ENCODE data around the gene ASAH2.
"Not testable (repeated sequence)": the region's sequence is repeated elsewhere in the genome, so short reads cannot be mapped to it uniquely, and the experiment has no call there.

Gene ASAH2

GRCh38 chr10:50250096-50250854, 1.0 kb downstream of the ASAH2 start:
- DNase-seq, result no peak

DNA sequence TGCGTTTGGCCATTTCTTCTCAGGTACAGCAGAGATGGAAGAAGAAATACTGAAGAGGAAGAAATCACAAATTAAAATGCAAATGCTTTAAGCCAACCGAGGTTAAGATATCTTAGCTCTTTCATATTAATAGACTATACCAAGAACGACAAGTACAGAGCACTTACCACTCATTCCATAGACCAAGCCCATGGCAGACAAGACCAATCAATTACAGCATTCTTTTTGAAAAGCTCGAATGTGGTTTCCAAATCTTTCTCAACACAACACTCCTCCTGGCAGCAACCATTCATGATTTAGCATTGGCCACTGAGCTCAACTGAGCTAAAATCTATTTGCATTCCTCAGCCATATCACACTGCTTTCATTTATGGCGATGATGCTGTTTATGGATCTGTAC, 2.7 kb downstream of the ASAH2 start:
- DNase-seq, result no peak

GRCh38 chr10:50248062-50248461, 3.3 kb downstream of the ASAH2 start:
- no peak for DNase-seq

- DNase-seq, result no peak
These were observed 7.1 kb downstream of the ASAH2 start for GRCh38 chr10:50244201-50244600.

DNA sequence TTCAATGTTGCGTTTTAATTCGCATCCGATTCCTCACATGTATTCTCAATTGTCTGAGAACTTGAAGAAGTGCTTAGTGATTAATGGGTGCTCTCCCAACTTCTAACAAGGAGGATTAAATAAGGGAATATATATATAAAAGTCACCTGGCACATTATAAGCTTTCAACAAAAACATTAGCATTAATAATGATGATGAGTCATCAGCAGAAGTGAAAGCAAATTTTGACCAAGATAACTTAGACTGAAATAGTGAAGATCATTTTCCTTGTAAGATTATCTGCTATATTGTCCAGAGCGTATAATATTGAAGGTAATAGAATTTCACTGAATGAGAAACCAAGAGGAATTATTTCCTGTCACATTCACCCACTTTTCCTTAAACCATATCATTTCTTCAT, 8.5 kb downstream of the ASAH2 start:
- DNase-seq, result no peak

DNA sequence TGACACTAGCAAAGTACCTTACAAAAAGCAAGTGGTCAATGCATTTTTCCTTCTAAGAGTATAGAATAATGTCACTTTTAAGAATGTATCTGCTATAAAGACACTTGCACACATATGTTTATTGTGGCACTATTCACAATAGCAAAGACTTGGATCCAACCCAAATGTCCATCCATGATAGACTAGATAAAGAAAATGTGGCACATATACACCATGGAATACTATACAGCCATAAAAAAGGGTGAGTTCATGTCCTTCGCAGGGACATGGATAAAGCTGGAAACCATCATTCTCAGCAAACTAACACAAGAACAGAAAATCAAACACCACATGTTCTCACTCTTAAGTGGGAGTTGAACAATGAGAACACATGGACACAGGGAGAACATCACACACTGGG, 9.8 kb downstream of the ASAH2 start:
- DNase-seq, result not testable (repeated sequence)

DNA sequence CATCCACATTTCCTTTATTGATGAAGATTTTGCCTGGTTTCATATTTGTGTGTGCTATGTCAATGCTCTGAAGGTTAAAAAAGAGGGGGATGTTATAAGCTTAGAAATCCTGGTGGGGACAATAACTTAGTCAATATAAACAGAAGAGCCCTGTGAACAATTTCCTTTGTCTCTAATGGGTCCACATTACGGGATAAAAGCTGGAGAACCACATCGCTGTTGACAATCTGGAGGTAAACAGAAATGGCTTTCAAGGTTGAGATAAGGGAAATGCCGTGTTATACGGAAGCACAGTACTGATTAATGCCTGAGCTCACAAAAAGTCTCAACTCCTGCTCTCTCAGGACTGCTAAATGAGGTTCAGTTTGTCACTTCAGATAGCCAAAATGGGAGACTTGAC, 16.8 kb downstream of the ASAH2 start:
- DNase-seq, result no peak

DNA sequence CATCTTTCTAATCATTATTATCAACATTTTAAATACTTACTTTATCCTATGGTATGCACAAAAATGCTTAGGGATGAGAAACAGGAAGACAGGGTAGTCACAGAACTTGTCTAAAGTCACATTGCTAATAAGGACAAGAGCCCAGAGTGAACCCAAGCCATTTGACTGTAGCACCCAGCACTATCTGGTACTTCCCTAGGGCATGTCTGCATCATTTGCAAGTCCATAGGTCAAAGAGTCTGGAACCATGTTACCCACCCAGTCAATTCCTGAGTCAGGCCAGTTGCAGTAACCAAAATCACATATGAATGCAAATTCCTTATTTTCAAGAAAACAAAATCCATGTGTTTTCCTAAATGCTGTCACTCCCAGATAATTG, 19.1 kb downstream of the ASAH2 start:
- no peak for DNase-seq

- no peak for DNase-seq
These were observed 19.6 kb downstream of the ASAH2 start for GRCh38 chr10:50231515-50232260.

DNA sequence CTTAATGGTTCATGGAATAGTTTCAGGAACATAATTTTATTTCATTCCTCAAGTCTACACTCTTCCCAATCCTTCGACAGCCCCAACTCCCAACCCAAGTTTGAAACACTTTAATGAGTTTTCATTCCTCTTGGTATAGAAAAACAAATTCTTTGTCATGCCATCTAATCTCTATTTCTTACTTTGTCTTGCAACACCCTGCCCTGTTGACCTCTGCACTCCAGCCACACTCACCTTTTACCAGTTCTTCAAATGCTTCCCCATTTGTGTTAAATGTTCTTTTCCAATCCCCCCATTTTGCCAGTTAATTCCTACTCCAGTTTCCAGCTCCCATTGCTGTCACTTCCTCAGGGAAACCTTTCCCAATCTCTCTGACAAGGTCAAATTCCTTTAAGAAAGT, 21.9 kb downstream of the ASAH2 start:
- no peak for DNase-seq

DNA sequence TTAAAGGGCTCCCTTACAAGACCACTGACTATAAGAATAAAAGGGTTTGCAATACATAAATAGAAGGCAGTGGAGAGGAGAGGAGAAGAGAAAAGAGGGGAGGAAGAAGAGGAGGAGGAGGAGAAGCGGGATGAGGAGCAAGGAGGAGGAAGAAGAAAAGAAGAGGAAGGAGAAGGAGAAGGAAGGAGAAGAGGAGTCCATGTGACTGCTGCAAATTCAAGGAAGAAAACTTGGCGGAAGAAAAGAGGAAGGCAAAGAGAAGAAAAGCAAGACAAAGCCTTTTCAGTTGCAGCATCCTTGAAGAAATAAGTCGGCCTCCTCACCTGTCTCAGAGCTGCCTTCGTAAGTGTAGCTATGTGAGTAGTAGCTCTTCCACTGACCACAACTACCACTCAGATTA, 22.6 kb downstream of the ASAH2 start:
- DNase-seq, result no peak

GRCh38 chr10:50226610-50227009, 24.7 kb downstream of the ASAH2 start:
- no peak for DNase-seq

DNA sequence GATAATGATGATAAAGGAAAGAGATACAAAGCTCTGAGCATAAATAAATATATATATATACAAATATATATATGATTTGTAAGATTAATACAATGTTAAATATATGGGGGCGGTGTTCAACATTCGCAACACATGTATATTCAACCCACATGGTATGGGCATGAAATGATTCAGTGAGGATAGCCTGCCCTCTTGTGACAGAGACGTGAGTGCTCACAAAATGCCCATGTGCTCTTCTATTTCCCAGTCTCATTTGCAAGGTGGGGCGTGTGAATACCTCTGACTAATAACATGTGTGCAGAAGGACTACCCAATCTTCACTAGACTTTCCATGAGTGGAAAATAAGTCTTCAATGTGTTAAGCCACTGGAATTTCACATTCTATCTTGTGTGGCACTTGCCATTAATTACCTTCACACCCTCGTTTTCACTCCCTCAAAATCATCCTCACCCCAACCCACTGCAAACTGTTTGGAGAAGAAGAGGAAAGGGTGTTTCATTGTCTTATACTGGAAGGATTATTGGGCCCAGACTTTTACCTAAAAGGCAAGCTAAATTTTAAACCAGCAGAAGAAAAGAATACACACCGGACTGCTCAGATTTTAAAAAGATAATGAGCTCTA, 26.9 kb downstream of the ASAH2 start:
- peak; percentile 21 to 55 for DNase-seq

- no peak for DNase-seq
These were observed 29.1 kb downstream of the ASAH2 start for GRCh38 chr10:50222199-50222598.

DNA sequence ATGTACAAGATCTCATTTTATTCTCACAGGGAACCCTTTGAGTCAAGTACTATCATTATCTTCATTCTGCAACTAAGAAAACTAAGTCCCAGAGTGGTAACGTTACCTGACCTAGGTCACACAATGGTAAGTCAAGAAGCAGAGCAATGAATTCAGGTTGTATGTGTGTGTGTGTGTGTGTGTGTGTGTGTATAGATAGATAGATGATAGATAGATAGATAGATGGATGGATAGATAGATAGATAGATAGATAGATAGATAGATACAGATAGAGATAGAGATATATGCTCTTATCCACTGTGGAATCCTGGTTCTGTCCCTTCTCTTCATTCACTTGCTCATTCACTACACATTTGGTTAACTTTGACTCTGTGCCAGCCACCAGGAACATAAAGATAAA, 29.8 kb downstream of the ASAH2 start:
- DNase-seq, result no peak

- DNase-seq, result no peak
These were observed 31.7 kb downstream of the ASAH2 start for GRCh38 chr10:50219646-50220045.

DNA sequence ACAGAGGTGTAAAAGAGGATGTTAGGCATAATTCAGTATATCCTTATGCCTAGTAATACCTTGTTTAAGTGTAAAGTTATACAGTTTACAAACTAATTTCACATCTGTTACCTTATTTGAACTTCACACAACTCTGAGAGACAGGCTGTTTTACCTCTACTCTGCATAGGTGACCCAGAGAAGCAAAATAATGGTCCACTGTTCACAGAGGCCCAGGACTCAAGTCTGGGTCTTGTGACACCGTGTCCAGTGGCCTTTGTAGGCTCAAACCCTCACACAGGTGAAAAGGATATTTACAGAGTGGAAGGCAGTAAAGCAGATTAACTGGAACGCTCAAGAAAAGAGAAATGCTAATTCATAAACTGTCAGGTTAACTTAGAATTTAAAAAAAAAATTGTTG, 32.1 kb downstream of the ASAH2 start:
- no peak for DNase-seq

GRCh38 chr10:50216894-50217293, 34.4 kb downstream of the ASAH2 start:
- peak in 1 of 2 experiments; percentile 53 for DNase-seq

GRCh38 chr10:50216418-50216817, 34.9 kb downstream of the ASAH2 start:
- no peak for DNase-seq

DNA sequence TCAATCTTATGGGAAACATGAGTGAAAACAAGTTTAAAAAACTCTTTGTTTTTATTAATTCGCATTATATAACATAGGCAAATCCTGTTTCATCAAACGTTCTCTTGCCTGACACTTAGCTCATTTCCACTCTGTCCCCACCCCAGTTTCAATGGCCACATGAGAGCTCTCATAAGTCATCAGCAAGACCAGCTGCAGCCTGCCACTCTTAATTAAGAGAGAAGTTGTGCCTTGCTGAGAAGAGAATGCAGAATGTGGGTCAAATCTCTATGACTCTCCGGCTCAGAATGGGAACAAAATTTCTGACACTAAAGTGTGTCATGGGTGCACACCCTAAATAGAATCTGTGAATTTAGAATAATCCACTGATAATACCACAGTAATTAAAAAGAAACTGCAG, 39.6 kb downstream of the ASAH2 start:
- no peak for DNase-seq

DNA sequence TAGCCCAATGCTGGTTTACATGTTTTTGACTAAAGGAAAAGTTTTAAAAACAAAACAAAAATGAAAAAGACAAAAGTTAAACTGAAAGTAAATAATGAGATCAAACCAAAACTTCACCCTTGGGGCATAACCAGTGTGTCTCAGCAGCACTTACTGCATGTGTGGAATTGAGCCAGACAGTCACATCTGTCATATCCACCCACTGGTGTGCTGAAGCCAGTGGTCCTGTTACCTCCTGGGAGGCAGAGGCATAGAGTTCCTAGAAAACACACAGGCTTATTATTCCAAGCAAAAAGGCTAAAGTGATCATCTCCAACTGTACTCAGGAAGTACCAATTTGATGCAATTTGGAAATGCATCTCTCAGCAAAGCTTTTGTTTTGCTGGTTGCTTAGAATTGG, 40.4 kb downstream of the ASAH2 start:
- DNase-seq, result no peak
